Sigmoid colon (tissue), 7 donors: ENCODE measurements around the gene TNPO3. TPM values are rescaled to one million over a fixed set of nuclear protein-coding genes. Genes with fewer than 3 reads are reported as not detected.
"Not testable (repeated sequence)": the region's sequence is repeated elsewhere in the genome, so short reads cannot be mapped to it uniquely, and the experiment has no call there.

Experiments
- DNase-seq: peaks from one replicate; pipeline ENCODE4 v3.0.0-alpha.2; 2019
- H3K27ac ChIP-seq, 4 donors: fragments of 200-600 bp; sonication (generic); one replicate each; pipeline ENCODE4 v1.5.1; 2016 to 2019; ENCODE audit warnings: mild to moderate bottlenecking in 1 of 4
- H3K27me3 ChIP-seq, 3 donors: fragments of 200-600 bp; sonication (generic); one replicate each; pipeline ENCODE4 v1.5.1; 2019; ENCODE audit warnings: mild to moderate bottlenecking in 1 of 3
- H3K36me3 ChIP-seq, 4 donors: fragments of 200-600 bp; sonication (generic); one replicate each; pipeline ENCODE4 v1.5.1; 2016 to 2019
- H3K4me1 ChIP-seq, 4 donors: fragments of 200-600 bp; sonication (generic); one replicate each; pipeline ENCODE4 v1.5.1; 2017 to 2019
- H3K4me3 ChIP-seq, 4 donors: fragments of 200-600 bp; sonication (generic); one replicate each; pipeline ENCODE4 v1.5.1; 2017 to 2019; ENCODE audit warnings: mild to moderate bottlenecking in 2 of 4, moderate library complexity in 1 of 4
- H3K9me3 ChIP-seq, 4 donors: fragments of 200-600 bp in 3 of 4; sonication (generic) in 3 of 4; one replicate each; pipeline versions ENCODE4 v1.5.1 to v1.6.1; 2013 to 2019
- EP300 ChIP-seq, 4 donors: sonication (generic); formaldehyde crosslinking; IDR thresholded peaks; one replicate each; pipeline ENCODE4 v1.6.1; 2017; ENCODE audit warnings: antibody characterized with exemption in 4 of 4
- POLR2A ChIP-seq, 2 donors: fragments of 450-650 bp; IDR thresholded peaks; one replicate each; pipeline ENCODE4 v1.6.1; 2016; ENCODE audit warnings: antibody characterized with exemption in 2 of 2, mild to moderate bottlenecking in 2 of 2, moderate library complexity in 2 of 2
- POLR2AphosphoS5 ChIP-seq, 4 donors: sonication (generic); formaldehyde crosslinking; IDR thresholded peaks; one replicate each; pipeline ENCODE4 v1.6.1; 2017; ENCODE audit warnings: antibody characterized with exemption in 4 of 4
- WGBS, 2 donors: extraction: QIAGEN DNeasy Blood & Tissue Kit; methylation state at CpG; one replicate each; pipeline ENCODE4 v1.1.7; 2013; 5-methylcytosine and 5-hydroxymethylcytosine counted together
- intact Hi-C: fragments of 100-400 bp; cut with DNase I; formaldehyde crosslinking; loops from one replicate; pipeline ENCODE4 v1.15.1; 2023
- polyA plus RNA-seq, 3 donors: library from polyadenylated mRNA; stranded (reverse); fragments of 200-250 nt; gene quantifications; one replicate each; pipeline ENCODE4 v1.2.3, GENCODE V29; 2013
- total RNA-seq, 4 donors: library from RNA; depleted of rRNA; stranded (reverse); fragments of >200 nt; gene quantifications; one replicate each; pipeline ENCODE4 v1.1.0, GENCODE V29; 2016
- TF ChIP-seq, protein P1 (sequence below), 4 experiments: fragments of 450-650 bp in 3 of 4; fragments of 200-600 bp in 1 of 4; IDR thresholded peaks; one replicate each; pipeline ENCODE4 v1.5.1; 2016 to 2019; ENCODE audit warnings: antibody characterized with exemption in 4 of 4, mild to moderate bottlenecking in 3 of 4, moderate library complexity in 2 of 4
- donor health status: healthy with polysubstance abuse.
- donor health status: Bipolar disorder and iron deficiency.
- donor health status: healthy.

The TNPO3 gene
- total and polyA plus RNA-seq, 7 donors, result 13.2 to 40.5 (median 35.2) TPM

DNA sequence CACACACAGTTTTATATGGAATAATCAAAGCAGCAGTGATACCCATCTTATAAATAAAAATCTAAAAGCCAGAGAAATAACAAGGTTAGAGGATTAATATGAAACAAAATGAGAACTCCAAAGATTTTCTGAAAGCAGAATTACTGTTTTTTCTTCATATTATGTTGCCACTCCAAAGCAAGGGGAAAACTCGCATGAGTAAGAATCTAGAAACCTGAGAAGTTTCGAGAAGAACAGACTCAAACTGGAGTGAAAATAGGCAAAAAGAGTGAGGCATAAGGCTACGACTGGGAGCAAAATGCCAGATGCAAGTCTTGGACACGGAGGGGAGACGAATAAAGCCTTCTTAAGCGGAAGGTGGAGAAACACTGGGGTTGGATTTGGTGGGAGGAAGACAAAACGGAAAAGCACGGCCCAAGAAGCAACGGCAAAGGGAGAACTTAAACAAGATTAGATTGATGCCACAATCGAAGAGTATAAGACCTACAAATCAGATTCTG is 923 bp downstream of the TNPO3 start:
- TF ChIP-seq EP300 (IDR thresholded peaks at IDR 0.05), result no peak
- no peak for TF ChIP-seq POLR2A (IDR thresholded peaks at IDR 0.05)
- TF ChIP-seq POLR2AphosphoS5 (IDR thresholded peaks at IDR 0.05), result no peak
- TF ChIP-seq, protein P1, sequence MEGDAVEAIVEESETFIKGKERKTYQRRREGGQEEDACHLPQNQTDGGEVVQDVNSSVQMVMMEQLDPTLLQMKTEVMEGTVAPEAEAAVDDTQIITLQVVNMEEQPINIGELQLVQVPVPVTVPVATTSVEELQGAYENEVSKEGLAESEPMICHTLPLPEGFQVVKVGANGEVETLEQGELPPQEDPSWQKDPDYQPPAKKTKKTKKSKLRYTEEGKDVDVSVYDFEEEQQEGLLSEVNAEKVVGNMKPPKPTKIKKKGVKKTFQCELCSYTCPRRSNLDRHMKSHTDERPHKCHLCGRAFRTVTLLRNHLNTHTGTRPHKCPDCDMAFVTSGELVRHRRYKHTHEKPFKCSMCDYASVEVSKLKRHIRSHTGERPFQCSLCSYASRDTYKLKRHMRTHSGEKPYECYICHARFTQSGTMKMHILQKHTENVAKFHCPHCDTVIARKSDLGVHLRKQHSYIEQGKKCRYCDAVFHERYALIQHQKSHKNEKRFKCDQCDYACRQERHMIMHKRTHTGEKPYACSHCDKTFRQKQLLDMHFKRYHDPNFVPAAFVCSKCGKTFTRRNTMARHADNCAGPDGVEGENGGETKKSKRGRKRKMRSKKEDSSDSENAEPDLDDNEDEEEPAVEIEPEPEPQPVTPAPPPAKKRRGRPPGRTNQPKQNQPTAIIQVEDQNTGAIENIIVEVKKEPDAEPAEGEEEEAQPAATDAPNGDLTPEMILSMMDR (IDR thresholded peaks at IDR 0.05), result no peak
- 0% methylated on average over 10 of the region's 10 CpGs for WGBS, 2 donors
- H3K4me1 ChIP-seq, result peaks cover 0 to 29% (median 24%) of the 10 kb centered on the region in 4 donors
- peak overlapping the region; percentile 91 to 97 (median 92) for H3K27ac ChIP-seq
- intact Hi-C loops, result no loop called here
- no peaks in the 10 kb centered on the region for H3K27me3 ChIP-seq
- no peak for DNase-seq
- H3K4me3 ChIP-seq, result peak overlapping the region; percentile 80 to 87 (median 85)
- H3K9me3 ChIP-seq, result no peaks in the 10 kb centered on the region
- H3K36me3 ChIP-seq, result no peaks in the 10 kb centered on the region

DNA sequence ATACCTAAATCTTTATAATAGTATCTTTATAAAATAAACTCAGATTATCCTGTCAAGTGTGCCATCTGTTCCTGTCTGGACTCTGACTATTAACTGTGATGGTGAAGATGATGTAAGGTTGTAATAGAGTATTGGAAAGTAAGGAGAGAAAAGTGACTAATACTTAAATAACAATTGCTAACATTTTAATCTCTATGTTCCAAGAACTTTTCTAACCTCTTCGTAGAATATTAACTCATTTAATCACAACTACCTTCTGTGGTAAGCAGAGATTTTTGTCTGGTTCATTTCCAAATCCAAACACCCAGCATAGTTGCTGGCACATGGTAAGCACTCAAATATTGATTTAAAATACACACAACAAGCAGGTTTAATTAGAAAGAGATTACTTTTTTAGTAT is 2.5 kb downstream of the TNPO3 start:
- Histone ChIP-seq H3K4me3 (no peak overlapping the region), H3K4me1 (peaks cover 0 to 44% (median 24%) of the 10 kb centered on the region in 4 donors), H3K27ac (no peak overlapping the region), H3K9me3 (no peaks in the 10 kb centered on the region), H3K36me3 (no peaks in the 10 kb centered on the region), H3K27me3 (no peaks in the 10 kb centered on the region)
- intact Hi-C loops, result no loop called here
- TF ChIP-seq EP300 (IDR thresholded peaks at IDR 0.05) (no peak), POLR2AphosphoS5 (IDR thresholded peaks at IDR 0.05) (no peak), POLR2A (IDR thresholded peaks at IDR 0.05) (no peak)
- TF ChIP-seq, protein P1 (IDR thresholded peaks at IDR 0.05), result no peak
- WGBS, 2 donors, result 86 to 88% methylated on average over 1 of the region's 1 CpG
- no peak for DNase-seq

DNA sequence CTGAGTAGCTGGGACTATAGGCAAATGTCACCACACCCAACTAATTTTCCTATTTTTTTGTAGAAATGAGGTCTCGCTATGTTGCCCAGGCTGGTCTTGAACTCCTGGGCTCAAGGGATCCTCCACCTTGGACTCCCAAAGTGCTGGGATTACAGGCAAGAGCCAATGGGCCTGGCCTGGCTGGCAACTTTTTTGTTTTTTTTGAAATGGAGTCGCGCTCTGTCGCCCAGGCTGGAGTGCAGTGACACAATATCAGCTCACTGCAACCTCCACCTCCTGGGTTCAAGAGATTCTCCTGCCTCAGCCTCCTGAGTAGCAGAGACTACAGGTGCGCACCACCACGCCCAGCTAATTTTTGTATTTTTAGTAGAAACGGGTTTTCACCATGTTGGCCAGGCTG is 3.5 kb downstream of the TNPO3 start:
- intact Hi-C loops, H3K27me3 ChIP-seq, H3K4me3 ChIP-seq, DNase-seq, H3K36me3 ChIP-seq, H3K9me3 ChIP-seq, H3K27ac ChIP-seq: not testable (repeated sequence)
- peaks cover 0 to 50% (median 29%) of the 10 kb centered on the region in 4 donors for H3K4me1 ChIP-seq
- WGBS, 2 donors, result 97 to 98% methylated on average over 7 of the region's 7 CpGs

GRCh38 chr7:129047761-129048160 is 7.2 kb downstream of the TNPO3 start:
- H3K36me3 ChIP-seq, result no peaks in the 10 kb centered on the region
- WGBS, 2 donors, result 94% methylated on average over 2 of the region's 2 CpGs
- peaks cover 0 to 39% (median 16%) of the 10 kb centered on the region in 4 donors for H3K4me1 ChIP-seq
- intact Hi-C loops, result no loop called here
- H3K4me3 ChIP-seq, result no peak overlapping the region
- no peak for DNase-seq
- H3K27me3 ChIP-seq, result no peaks in the 10 kb centered on the region
- H3K9me3 ChIP-seq, result no peaks in the 10 kb centered on the region
- H3K27ac ChIP-seq, result no peak overlapping the region
- TF ChIP-seq POLR2AphosphoS5 (IDR thresholded peaks at IDR 0.05) (no peak), POLR2A (IDR thresholded peaks at IDR 0.05) (no peak), EP300 (IDR thresholded peaks at IDR 0.05) (no peak)
- TF ChIP-seq, protein P1 (IDR thresholded peaks at IDR 0.05), result no peak

- DNase-seq, result no peak
- no peaks in the 10 kb centered on the region for H3K27me3 ChIP-seq
- intact Hi-C loops, result no loop called here
- WGBS, 2 donors, result 83 to 85% methylated on average over 4 of the region's 4 CpGs
- H3K9me3 ChIP-seq, result no peaks in the 10 kb centered on the region
- no peak overlapping the region for H3K4me3 ChIP-seq
- TF ChIP-seq EP300 (IDR thresholded peaks at IDR 0.05), result no peak
- TF ChIP-seq POLR2AphosphoS5 (IDR thresholded peaks at IDR 0.05), result no peak
- TF ChIP-seq, protein P1 (IDR thresholded peaks at IDR 0.05), result no peak
- no peak for TF ChIP-seq POLR2A (IDR thresholded peaks at IDR 0.05)
- peaks cover 0 to 33% (median 12%) of the 10 kb centered on the region in 4 donors for H3K4me1 ChIP-seq
- no peak overlapping the region for H3K27ac ChIP-seq
- peaks cover 0 to 3% (median 0%) of the 10 kb centered on the region in 4 donors for H3K36me3 ChIP-seq
Measured at GRCh38 chr7:129045682-129046081, 9.2 kb downstream of the TNPO3 start.
